CD4-positive, alpha-beta T cell treated with Interleukin-4 for 4 hours (primary cell): ENCODE measurements around the gene GPR25.

Source experiments
- DNase-seq: peaks from one replicate; pipeline ENCODE4 v3.0.0-alpha.2; 2020

The GPR25 gene, protein sequence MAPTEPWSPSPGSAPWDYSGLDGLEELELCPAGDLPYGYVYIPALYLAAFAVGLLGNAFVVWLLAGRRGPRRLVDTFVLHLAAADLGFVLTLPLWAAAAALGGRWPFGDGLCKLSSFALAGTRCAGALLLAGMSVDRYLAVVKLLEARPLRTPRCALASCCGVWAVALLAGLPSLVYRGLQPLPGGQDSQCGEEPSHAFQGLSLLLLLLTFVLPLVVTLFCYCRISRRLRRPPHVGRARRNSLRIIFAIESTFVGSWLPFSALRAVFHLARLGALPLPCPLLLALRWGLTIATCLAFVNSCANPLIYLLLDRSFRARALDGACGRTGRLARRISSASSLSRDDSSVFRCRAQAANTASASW

DNA sequence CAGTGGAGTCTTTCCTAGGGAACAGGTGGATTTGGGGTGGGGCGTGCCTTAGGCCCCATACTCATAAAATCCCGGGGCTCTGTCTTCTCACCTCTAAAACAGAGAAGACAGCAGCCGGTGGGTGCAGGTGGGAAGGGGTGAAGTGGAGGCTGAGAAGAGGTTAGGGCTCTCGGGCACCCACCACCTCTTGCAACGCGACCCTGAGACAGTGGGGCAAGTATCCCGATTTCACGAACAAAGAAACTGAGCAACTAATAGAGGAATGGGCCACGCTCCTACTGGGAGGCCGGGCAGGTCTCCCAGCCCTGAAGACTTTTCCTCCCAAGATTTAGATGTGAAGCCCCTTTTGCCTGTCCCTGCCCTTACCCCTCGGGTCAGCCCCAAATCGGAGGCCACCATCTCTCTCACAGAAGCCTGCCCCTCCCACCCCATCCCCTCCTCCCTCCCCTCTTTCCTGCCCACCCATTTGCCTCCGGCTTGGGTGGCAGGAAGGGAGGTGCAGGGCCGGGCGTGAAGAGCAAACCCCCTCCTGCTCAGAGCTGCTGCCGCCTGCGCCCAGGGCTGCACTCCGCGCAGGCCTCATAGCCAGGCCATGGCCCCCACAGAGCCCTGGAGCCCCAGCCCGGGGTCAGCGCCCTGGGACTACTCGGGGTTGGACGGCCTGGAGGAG, at the start of gene GPR25:
Gene GPR25 (plus strand): TSS at position 536 of the 670 bp plus-strand sequence. CDS start 57 bp downstream, at position 593.
- no peak for DNase-seq

DNA sequence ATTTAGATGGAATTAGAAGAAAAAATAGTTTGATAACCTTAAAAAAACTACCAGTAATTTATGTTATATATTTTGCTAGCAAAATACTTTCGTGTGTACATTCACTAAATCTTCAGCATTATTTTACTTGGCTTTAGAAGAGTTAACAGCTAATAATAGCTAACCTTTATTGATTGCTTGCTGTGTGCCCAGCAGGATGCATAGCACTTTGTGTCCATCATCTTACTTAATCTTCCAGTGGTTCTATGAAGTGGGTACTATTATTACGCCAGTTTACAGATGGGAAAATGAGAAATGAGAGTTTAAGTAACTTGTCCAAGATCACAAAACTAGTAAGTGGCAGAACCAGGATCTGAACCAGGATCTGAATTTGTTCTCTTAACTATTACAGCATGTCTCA, 41.7 kb upstream of the GPR25 start:
- DNase-seq, result no peak

DNA sequence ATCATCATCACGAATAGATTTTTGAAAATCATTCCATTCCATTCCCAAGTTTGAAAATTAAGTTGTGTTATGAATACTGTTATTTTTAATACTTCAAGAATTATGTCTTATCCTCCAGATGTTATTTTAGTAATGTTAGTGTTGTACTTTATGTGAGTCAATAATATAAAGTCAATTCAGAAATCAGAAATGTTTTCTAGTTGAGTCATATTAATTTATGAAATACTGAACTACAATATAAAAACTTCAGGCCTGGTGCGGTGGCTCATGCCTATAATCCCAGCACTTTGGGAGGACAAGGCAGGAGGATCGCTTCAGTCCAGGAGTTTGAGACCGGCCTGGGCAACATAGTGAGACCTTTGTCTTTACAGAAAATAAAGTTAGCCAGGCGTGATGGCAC, 38.4 kb upstream of the GPR25 start:
- DNase-seq, result no peak

DNA sequence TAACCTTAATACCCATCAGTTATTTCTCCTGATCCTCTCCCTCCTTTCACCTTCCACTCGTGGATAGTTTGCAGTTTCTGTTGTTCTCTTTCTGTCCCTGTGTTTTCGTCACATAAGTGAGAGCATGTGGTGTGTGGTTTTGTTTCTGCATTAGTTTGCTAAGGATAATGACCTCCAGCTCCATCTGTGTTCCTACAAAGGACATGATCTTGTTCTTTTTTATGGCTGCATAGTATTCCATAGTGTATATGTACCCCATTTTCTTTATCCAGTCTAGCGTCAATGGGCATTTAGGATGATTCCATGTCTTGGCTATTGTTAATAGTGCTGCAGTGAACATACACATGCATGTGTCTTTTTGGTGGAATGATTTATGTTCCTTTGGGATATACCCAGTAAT, 36.6 kb upstream of the GPR25 start:
- DNase-seq, result no peak

DNA sequence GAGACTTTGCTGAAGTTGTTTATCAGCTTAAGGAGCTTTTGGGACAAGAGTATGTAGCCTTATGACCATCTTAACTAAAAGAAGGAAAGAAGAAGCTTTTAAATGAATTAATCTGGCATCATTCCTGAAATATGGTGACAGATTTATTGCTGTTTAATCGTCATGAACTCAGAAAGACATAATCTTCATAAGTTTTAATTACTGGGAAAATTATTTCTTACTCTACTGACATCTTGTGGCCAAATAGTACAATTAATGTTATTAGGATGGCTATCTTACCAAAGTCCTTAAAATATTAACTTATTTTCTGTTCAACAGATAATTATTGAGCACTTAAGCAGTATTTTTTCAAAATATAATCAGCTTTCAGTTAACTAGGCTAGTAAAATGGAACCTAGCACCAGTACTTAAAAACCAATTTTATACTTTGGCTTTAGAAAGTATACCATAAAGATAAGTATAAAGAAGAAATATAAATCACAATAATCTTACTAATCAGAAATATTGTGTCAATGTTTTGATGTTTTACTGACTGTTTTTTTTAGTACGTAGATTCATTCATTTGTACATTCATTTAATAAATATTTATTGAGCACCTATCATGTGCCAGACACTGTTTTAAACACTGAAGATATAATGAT, 34.7 kb upstream of the GPR25 start:
- DNase-seq, result peak; percentile 10

DNA sequence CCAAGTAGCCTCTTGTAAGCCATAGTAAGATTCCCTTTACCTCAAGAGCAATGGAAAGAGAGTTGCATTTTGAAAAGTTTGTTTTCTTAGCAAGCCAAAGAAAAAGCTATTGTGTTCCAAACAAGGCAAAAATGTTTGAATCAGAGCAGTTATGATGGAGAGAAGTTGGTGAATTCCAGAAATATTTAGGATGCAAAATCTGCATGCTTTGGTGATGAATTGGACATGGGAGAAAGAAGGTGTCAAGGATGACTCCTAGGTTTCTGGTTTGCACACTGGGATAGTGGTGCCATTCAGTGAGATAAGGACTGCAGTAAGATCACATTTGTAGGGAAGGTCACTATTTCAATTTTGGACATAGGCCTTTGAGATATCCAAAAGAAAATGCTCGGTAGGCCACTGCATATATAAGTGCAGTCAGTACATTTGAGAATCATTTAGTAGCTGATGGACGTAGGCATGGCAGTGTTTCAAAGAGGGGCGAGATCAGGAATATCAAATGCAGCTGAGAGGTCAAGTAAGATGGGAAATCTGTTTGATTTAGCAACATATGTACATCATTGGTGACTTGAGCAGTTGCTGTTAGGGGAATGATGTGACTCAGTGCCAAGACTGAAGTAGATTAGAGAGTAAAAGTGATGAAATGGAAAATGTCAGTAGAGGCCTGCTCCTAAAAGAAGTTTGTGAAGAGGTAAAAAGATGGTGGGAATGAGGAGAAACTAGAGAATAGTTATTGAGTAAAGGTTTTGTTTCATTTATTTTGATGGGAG, 33.9 kb upstream of the GPR25 start:
- DNase-seq, result no peak

DNA sequence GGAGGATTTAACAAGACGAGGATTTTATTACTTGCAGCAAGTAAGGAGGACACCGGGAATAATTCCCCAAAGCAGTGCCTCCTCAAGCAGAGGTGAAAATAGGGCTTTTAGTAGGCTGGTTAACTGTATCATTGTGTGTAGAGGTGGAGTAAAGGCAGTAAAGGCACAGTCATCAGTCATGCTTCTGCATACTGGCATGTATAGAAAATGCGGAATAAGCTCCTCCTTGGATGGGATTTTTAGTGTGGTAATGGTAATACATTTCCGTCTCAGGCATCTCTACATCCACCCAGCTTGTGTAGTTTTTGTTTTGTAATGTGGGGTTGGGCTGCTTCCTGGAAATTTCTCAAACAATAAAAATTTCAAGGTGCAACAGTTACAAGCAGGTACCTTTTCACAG, 27.4 kb upstream of the GPR25 start:
- DNase-seq, result no peak

DNA sequence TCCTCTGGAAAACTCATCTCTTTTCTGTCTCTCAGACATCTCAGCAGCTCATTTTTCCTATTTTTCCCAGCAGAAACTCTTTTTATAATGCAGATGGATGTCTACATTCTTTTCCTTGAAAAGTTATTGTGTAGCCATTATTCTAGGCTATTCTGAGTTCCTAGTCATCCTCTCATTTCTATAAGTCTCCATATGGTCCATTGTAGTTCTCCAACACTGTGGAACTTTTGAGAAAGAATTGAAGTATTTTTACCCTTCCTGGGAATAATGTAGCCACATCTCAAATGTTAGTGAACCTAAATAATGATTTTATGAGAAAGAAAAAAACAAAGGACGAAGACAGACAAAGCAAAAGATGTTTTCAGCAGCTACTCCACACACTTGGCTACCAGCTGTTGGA, 26.4 kb upstream of the GPR25 start:
- DNase-seq, result no peak

DNA sequence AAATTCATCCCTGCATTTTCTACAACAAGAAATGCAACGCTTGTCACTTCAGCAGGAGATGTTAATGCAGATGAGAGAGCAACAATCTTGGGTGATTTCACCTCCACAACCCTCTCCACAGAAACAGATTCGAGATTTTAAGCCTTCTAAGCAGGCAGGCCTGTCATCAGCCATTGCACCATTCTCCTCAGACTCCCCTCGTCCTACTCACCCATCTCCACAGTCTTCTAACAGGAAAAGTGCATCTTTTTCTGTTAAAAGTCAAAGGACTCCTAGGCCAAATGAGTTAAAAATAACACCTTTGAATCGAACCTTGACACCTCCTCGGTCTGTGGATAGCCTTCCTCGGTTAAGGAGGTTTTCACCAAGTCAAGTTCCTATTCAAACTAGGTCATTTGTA, 23.4 kb upstream of the GPR25 start:
- DNase-seq, result no peak

DNA sequence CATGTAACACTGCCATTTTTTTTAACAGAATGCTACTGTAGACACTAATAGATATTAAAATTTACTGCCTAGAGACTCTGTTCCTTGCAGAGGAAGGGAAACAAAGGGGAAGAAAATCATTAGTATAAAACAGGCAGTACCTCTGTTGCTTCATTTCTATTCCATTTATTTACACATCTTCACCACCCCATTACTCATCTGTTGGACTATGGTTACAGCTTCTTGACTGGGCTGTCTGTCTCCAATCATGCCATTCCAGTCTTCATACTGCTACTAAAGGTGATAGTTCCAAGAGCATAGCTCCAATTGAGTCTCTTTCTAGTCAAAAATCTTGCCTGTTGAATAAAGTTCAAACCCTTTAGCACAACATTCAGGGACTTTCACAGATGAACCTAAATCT, 22.2 kb upstream of the GPR25 start:
- DNase-seq, result no peak

DNA sequence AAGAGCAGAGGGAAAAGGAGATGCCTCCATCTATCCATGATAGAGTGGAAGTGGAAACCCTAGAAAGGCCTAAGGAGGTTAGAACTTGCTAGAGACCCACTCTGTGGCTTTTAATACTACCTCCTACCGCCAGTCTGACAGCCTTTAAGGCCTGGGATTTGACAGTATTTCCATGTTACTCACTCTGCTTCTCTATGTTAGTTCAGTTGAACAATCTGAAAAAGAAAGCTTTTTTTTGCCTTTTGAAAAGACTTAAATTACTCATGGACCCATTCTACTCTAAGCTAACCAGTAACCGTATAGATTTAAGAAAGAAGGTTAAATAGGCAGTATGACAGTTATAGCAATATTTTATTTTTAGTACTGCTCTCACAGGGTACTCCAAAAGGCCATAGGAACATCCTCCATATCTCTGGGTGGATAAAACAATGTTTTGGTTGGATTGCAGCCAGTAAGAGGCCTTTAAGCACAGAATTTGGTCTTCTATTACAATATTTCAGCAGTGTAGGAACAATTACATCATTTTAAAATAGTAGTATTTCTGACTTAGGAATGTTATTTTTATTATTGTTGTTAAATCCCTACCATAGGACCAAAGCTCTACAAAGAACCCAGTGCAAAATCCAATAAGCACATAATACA, 15.9 kb upstream of the GPR25 start:
- no peak for DNase-seq

DNA sequence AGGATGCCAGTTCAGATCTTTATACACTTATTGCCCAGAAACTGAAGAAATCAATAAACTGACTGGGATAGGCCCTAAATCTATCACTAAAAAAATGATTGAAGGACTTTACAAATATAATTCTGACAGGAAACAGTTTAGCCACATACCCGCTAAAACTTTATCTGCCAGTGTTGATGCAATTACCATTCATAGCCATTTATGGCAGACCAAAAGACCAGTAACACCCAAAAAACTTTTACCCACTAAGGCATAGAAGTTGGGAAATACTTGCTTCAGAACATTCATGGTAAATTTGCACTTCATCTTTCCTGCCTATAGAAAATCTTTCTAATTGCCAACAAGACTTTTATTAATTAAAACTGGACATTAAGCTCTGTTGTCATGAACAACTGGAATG, 15.0 kb upstream of the GPR25 start:
- DNase-seq, result no peak

DNA sequence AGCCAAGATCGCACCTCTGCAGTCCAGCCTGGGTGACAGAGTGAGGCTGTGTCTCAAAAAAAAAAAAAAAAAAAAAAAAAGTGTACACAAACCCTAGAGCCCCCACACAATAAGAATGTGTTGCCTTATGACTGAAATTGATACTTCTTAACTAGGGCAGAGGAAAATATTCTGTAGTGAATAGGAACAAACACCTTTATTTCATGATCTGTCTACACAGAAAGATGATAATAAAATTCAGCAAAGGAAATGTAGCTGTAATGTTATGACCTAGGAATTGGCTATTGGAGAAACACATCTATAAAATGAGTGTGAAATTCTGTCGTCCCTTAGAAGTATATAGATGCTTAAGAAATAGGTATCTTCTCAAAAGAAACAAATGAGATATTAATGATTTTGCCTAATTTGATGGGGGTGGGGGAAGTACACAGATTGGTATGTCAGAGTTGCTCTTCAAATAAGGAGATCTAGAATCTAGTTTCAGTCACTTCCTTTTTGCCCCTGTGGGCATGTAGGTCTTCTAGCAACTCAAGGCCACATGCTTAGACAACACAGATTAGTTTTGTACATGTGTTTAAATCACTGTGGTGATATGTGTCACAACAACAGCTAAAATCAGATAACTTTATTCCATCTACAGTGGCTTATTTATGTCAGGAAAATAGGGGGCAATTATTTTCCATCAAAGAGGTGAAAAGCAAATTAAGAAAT, 10.7 kb upstream of the GPR25 start:
- DNase-seq, result peak; percentile 56

DNA sequence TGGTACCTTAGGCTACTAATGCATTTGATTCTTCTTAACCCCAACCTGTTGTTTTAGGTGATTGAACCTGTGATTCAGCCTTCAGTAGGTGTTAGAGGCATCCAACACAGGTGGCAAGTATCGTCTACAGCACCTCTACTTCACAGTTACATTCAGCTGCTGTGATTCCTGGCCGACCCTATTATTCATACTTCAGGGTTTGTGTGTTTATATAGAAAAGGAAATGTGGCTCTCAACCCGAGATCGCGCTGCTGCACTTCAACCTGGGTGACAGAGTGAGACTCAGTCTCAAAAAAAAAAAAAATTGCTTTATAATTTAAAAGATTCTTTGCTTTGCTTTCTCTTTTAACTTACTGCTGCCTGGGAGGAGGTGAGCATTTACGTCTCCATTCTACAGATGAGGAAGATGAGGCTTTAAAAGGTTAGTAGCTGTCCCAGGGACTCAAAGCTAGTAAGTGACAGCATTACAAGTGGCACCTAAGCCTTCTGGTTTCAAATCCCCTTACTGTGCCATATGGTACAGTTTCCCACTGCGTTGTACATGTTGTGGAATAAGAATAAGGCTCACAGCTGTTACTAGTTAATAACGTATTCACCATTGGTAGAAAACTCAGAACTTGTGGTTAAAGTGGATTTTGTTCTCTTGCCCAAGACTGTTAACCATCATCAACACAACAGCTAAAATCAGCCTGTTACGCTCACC, 9.9 kb upstream of the GPR25 start:
- peak; percentile 68 for DNase-seq

DNA sequence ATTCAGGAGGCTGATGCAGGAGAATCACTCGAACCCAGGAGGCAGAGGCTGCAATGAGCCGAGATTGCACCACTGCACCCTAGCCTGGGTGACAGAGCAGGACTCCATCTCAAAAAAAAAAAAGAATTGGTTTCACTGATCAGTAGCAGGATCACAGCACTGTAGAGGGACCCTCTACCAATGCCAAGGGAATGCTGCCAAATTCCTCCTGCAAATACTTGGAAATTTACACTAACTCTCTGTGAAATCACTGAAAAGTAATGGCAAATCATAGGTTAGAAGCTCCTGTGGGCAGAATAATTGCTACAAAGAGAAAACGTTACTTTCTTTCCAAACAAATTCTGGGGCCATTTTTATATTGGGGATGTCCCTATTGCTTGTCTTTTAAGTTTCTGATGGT, 6.7 kb upstream of the GPR25 start:
- DNase-seq, result no peak

DNA sequence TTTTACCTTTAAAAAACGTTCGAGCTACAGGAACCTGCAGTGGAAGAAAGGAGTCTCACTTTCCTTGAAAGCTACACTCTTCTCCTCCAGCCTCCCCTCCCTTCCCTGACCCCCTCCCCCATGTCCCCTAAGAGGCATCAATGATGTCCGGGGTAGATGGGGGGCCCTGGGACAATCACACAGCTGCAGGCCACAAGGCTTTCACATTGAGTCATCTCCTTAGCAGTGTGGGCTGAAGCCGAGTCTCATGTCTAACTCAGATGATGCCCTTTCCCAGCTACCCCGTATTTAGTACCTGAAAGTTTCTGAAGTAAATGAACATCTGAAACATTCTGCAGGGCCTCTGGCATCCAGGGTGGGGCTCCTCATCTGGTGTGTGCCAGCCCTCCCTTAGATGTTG, 6.3 kb upstream of the GPR25 start:
- peak; percentile 46 for DNase-seq

DNA sequence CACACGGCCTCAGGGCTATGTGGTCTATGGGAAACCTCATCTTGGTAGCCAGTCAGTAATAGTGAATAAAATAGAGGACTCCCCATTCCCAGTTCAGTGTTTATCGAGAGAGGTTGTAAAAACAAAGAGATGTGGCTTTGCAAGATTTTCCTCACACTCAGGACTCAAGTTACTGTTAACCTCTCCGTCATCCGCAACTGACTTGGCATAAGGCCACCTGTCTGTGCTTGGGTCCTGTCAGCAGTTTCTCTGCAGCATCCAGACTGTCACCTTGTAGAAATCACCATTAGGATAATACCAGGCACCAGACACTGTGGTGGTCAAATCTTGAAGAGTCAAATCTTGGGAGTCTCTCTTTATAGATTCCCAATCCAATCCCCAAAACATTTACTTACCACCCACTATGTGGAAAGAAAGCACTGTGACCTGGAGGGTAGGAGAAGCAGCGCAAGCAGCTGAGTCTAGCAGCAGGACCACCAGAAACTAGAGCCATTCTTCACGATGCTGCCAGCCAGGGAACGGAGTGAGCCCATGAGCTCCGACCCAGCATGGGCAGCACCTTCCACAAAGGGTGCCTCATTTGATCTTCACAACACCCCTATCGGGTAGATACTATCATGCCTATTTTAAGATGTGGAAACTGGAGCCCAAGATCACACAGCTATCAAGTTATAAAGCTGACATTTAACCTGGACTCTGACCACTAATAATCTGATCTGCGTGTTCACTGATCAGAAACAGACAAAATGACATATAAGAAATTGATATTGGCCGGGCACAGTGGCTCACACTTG, 5.6 kb upstream of the GPR25 start:
- DNase-seq, result no peak

DNA sequence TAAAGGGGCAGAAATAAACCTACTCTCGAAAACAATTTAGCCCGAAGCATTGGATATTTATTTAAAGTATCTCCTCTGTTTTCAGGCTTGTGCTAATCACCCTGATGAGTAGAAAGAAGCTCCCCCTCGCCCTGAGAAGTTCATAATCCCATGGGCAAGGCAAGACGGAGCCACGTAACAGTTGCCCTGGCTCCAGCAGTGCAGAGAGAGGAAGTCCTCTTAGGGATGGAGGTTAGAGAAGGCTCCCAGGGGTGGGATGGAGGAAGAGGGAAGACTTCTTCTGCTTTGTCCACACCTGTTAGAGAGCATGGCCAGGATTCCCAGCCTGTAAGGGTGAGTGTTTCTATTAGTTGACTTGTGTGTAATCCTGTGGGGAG, 3.4 kb upstream of the GPR25 start:
- DNase-seq, result no peak

DNA sequence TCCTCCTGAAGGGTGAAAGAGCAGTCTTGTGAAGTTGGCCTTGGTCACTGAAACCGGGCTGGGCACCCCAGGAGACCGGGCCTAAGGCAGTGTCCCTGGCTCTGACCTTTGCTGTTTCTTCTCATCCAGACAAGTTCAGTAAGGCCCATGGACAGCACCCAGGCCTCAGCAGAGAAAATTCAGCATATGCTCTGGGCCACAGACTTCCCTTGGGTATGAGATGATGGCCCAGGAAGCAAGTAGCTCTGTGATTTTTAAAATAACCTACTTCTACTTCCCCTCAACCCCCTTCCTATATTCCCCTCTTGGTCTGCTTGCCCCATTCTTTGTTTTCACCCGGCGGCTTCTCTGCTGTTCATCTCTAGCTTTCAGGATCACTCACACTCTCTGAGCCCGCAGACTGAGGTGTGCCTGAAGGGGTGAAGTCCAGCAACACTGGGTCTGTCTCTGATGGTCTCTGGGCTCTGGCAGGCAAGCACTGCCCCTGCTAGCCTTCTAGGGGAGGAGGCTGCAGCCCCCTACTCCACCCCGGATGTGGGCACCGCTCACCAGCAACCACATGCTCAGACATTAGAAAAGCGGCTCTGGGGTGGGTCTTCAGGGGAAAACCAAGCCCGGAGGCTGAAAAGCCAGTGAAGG, 2.9 kb upstream of the GPR25 start:
- DNase-seq, result peak; percentile 38

DNA sequence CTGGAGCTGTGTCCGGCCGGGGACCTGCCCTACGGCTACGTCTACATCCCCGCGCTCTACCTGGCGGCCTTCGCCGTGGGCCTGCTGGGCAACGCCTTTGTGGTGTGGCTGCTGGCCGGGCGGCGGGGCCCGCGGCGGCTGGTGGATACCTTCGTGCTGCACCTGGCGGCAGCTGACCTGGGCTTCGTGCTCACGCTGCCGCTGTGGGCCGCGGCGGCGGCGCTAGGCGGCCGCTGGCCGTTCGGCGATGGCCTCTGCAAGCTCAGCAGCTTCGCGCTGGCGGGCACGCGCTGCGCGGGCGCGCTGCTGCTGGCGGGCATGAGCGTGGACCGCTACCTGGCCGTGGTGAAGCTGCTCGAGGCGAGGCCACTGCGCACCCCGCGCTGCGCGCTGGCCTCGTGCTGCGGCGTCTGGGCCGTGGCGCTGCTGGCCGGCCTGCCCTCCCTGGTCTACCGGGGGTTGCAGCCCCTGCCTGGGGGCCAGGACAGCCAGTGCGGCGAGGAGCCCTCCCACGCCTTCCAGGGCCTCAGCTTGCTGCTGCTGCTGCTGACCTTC, 412 bp downstream of the GPR25 start:
- DNase-seq, result no peak
